HEK293 (cell line): ENCODE measurements around the gene KIF4B.
A peak's percentile ranks its signal among the peaks of the same experiment; 100 is the strongest.

ENCODE experiments used
- CTCF ChIA-PET: fragments of 350-600 bp; formaldehyde crosslinking; extraction: SDS; loops from one replicate; lab custom pipeline; 2021; ENCODE audit warnings: antibody characterized with exemption; lab: Yijun Ruan, JAX
- POLR2A ChIA-PET: fragments of 300-600 bp; formaldehyde crosslinking; extraction: SDS; loops from one replicate; lab custom pipeline; 2020; ENCODE audit warnings: antibody characterized with exemption, inconsistent platforms; lab: Yijun Ruan, JAX
- H3K27ac ChIP-seq: fragments of 200-500 bp; sonication (Bioruptor generic); 2 replicates; pipeline ENCODE4 v1.5.1; 2014; ENCODE audit warnings: low read depth, low read length, control low read depth, inconsistent platforms; ENCODE audit errors: extremely low read depth
- H3K36me3 ChIP-seq, 2 experiments: fragments of 200-500 bp in 1 of 2; sonication (Bioruptor generic) in 1 of 2; 1 replicate in 1 of 2; 2 replicates in 1 of 2; pipeline ENCODE4 v1.5.1; 2014 to 2017; ENCODE audit warnings: inconsistent platforms in 2 of 2, low read length in 2 of 2; ENCODE audit not compliant: control insufficient read depth in 2 of 2, insufficient read depth in 1 of 2
- H3K4me1 ChIP-seq: fragments of 200-500 bp; sonication (Bioruptor generic); 2 replicates; pipeline ENCODE4 v1.5.1; 2014; ENCODE audit warnings: mild to moderate bottlenecking, low read length, inconsistent platforms; ENCODE audit not compliant: control insufficient read depth, insufficient read depth
- H3K4me3 ChIP-seq: 2 replicates; pipeline ENCODE4 v1.5.1; 2011; ENCODE audit warnings: low read depth, mild to moderate bottlenecking, control low read depth, low read length, moderate library complexity
- H3K9me3 ChIP-seq: fragments of 200-500 bp; sonication (Bioruptor generic); 2 replicates; pipeline ENCODE4 v1.5.1; 2014; ENCODE audit warnings: low read depth, low read length, inconsistent platforms; ENCODE audit not compliant: control insufficient read depth, insufficient read depth
- FEZF1 ChIP-seq: fragments of 450-650 bp; formaldehyde crosslinking; IDR thresholded peaks from 2 replicates; pipeline ENCODE4 v1.5.1; 2016; ENCODE audit warnings: missing biosample characterization, missing genetic modification characterization
- HIC1 ChIP-seq: fragments of 450-650 bp; formaldehyde crosslinking; IDR thresholded peaks from 2 replicates; pipeline ENCODE4 v1.5.1; 2016; ENCODE audit warnings: missing biosample characterization, missing genetic modification characterization
- KLF8 ChIP-seq: fragments of 450-650 bp; formaldehyde crosslinking; IDR thresholded peaks from 2 replicates; pipeline ENCODE4 v1.5.1; 2016; ENCODE audit warnings: missing biosample characterization, missing genetic modification characterization
- MEIS1 ChIP-seq: sonication (generic); formaldehyde crosslinking; IDR thresholded peaks from 2 replicates; pipeline ENCODE4 v1.8.1; 2022; ENCODE audit warnings: missing genetic modification reagents, mild to moderate bottlenecking, borderline replicate concordance
- OSR2 ChIP-seq: fragments of 450-650 bp; formaldehyde crosslinking; IDR thresholded peaks from 2 replicates; pipeline ENCODE4 v1.5.1; 2016; ENCODE audit warnings: missing biosample characterization, missing genetic modification characterization
- RBAK ChIP-seq: fragments of 450-650 bp; formaldehyde crosslinking; IDR thresholded peaks from 2 replicates; pipeline ENCODE4 v1.5.1; 2016; ENCODE audit warnings: missing biosample characterization, missing genetic modification characterization
- SP7 ChIP-seq: fragments of 450-650 bp; formaldehyde crosslinking; IDR thresholded peaks from 2 replicates; pipeline ENCODE4 v1.5.1; 2016; ENCODE audit warnings: missing biosample characterization, missing genetic modification characterization
- TRIM28 ChIP-seq: IDR thresholded peaks from 2 replicates; pipeline ENCODE4 v1.6.1; 2011; ENCODE audit warnings: low read length, control low read depth, borderline replicate concordance
- ZBTB10 ChIP-seq: fragments of 450-650 bp; formaldehyde crosslinking; IDR thresholded peaks from 2 replicates; pipeline ENCODE4 v1.5.1; 2016; ENCODE audit warnings: missing biosample characterization, missing genetic modification characterization
- ZNF146 ChIP-seq: fragments of 450-650 bp; formaldehyde crosslinking; IDR thresholded peaks from 2 replicates; pipeline ENCODE4 v1.5.1; 2016; ENCODE audit warnings: missing biosample characterization, missing genetic modification characterization
- ZNF16 ChIP-seq: fragments of 450-650 bp; formaldehyde crosslinking; IDR thresholded peaks from 2 replicates; pipeline ENCODE4 v1.5.1; 2016; ENCODE audit warnings: low read depth, missing biosample characterization, missing genetic modification characterization
- ZNF18 ChIP-seq: fragments of 450-650 bp; formaldehyde crosslinking; IDR thresholded peaks from 2 replicates; pipeline ENCODE4 v1.5.1; 2016; ENCODE audit warnings: missing biosample characterization, missing genetic modification characterization
- ZNF202 ChIP-seq: fragments of 450-650 bp; formaldehyde crosslinking; IDR thresholded peaks from 2 replicates; pipeline ENCODE4 v1.5.1; 2016; ENCODE audit warnings: missing biosample characterization, missing genetic modification characterization, borderline replicate concordance
- ZNF311 ChIP-seq: fragments of 450-650 bp; formaldehyde crosslinking; IDR thresholded peaks from 2 replicates; pipeline ENCODE4 v1.5.1; 2017; ENCODE audit warnings: missing biosample characterization, missing genetic modification characterization, borderline replicate concordance
- ZNF324 ChIP-seq: fragments of 450-650 bp; formaldehyde crosslinking; IDR thresholded peaks from 2 replicates; pipeline ENCODE4 v1.5.1; 2016; ENCODE audit warnings: missing biosample characterization, missing genetic modification characterization
- ZNF433 ChIP-seq: fragments of 450-650 bp; formaldehyde crosslinking; IDR thresholded peaks from 2 replicates; pipeline ENCODE4 v1.5.1; 2016; ENCODE audit warnings: missing biosample characterization, missing genetic modification characterization, low read depth
- ZNF510 ChIP-seq: fragments of 450-650 bp; formaldehyde crosslinking; IDR thresholded peaks from 2 replicates; pipeline ENCODE4 v1.5.1; 2018; ENCODE audit warnings: mild to moderate bottlenecking, missing genetic modification characterization, missing biosample characterization; ENCODE audit not compliant: insufficient replicate concordance
- ZNF513 ChIP-seq: fragments of 450-650 bp; IDR thresholded peaks from 2 replicates; pipeline ENCODE4 v1.5.1; 2018; ENCODE audit warnings: missing biosample characterization, missing genetic modification characterization
- ZNF624 ChIP-seq: fragments of 450-650 bp; formaldehyde crosslinking; IDR thresholded peaks from 2 replicates; pipeline ENCODE4 v1.5.1; 2017; ENCODE audit warnings: missing biosample characterization, missing genetic modification characterization
- ZNF626 ChIP-seq: fragments of 450-650 bp; sonication (Bioruptor Pico); formaldehyde crosslinking; IDR thresholded peaks from 2 replicates; pipeline ENCODE4 v1.5.1; 2018; ENCODE audit warnings: missing biosample characterization, missing genetic modification characterization, inconsistent platforms
- ZNF664 ChIP-seq: fragments of 450-650 bp; formaldehyde crosslinking; IDR thresholded peaks from 2 replicates; pipeline ENCODE4 v1.5.1; 2016; ENCODE audit warnings: missing biosample characterization, missing genetic modification characterization
- ZNF704 ChIP-seq: fragments of 450-650 bp; formaldehyde crosslinking; IDR thresholded peaks from 2 replicates; pipeline ENCODE4 v1.5.1; 2016; ENCODE audit warnings: missing biosample characterization, missing genetic modification characterization
- ZNF785 ChIP-seq: fragments of 450-650 bp; formaldehyde crosslinking; IDR thresholded peaks from 2 replicates; pipeline ENCODE4 v1.5.1; 2016; ENCODE audit warnings: missing biosample characterization, missing genetic modification characterization

The KIF4B gene

GRCh38 chr5:155056644-155057269, 43.2 kb downstream of the KIF4B start (continued):
- TF ChIP-seq HIC1 (tag by site-specific recombination), result peak; percentile 66
- TF ChIP-seq ZNF704 (tag by site-specific recombination), result no peak
- TF ChIP-seq ZNF664, result no peak
- TF ChIP-seq OSR2, result peak; percentile 83
- TF ChIP-seq ZNF624, result no peak
- TF ChIP-seq ZNF16 (tag by site-specific recombination), result no peak

GRCh38 chr5:155057626-155058025, 44.1 kb downstream of the KIF4B start:
- Histone ChIP-seq H3K36me3 (no peaks in the 10 kb centered on the region), H3K4me3 (no peak overlapping the region), H3K9me3 (no peaks in the 10 kb centered on the region), H3K27ac (no peak overlapping the region), H3K4me1 (peaks cover 11% of the 10 kb centered on the region)
- ChIA-PET CTCF (interaction anchor here (0.5 to 1.0 kb wide), 2 partner anchors 62 to 424 kb away, joined by 3 to 4 read pairs; no protein-coding TSS in a partner anchor), POLR2A (no interaction called here)
- TF ChIP-seq ZNF510 (tag by site-specific recombination) (no peak), ZNF202 (tag by site-specific recombination) (no peak), ZBTB10 (tag by site-specific recombination) (no peak), ZNF513 (tag by site-specific recombination) (no peak), TRIM28 (no peak), ZNF324 (tag by site-specific recombination) (no peak), ZNF433 (tag by site-specific recombination) (no peak), ZNF626 (no peak)

GRCh38 chr5:155064580-155064979, 51.0 kb downstream of the KIF4B start:
- no peaks in the 10 kb centered on the region for H3K9me3 ChIP-seq
- no peaks in the 10 kb centered on the region for H3K36me3 ChIP-seq
- POLR2A ChIA-PET, result no interaction called here
- H3K4me1 ChIP-seq, result no peaks in the 10 kb centered on the region
- H3K27ac ChIP-seq, result no peak overlapping the region
- H3K4me3 ChIP-seq, result no peak overlapping the region
- CTCF ChIA-PET, result no interaction called here
- TF ChIP-seq ZNF18 (tag by site-specific recombination) (no peak), SP7 (no peak), ZNF146 (tag by site-specific recombination) (no peak), FEZF1 (no peak), ZNF311 (no peak), ZNF785 (tag by site-specific recombination) (no peak), RBAK (tag by site-specific recombination) (no peak), KLF8 (no peak), MEIS1 (CRISPR knock-in tag) (no peak)
